Neuronal stem cell (in vitro differentiated cells): ENCODE measurements around the gene PHC2.

Source experiments
- DNase-seq: peaks from one replicate; pipeline ENCODE4 v3.0.0-alpha.2; 2013; ENCODE audit warnings: low spot score
- H2AFZ ChIP-seq: one replicate; pipeline ENCODE4 v1.6.1; 2013; ENCODE audit warnings: mild to moderate bottlenecking, low read length, inconsistent platforms
- H2AK5ac ChIP-seq: 2 replicates; pipeline ENCODE4 v1.6.1; 2013; ENCODE audit warnings: low read depth, mild to moderate bottlenecking, inconsistent platforms, low read length, moderate library complexity, mixed read lengths
- H2BK120ac ChIP-seq: 2 replicates; pipeline ENCODE4 v1.6.1; 2013; ENCODE audit warnings: low read depth, mild to moderate bottlenecking, inconsistent platforms, low read length, moderate library complexity, mixed read lengths
- H2BK12ac ChIP-seq: one replicate; pipeline ENCODE4 v1.6.1; 2013; ENCODE audit warnings: low read length, inconsistent platforms
- H2BK15ac ChIP-seq: 2 replicates; pipeline ENCODE4 v1.6.1; 2013; ENCODE audit warnings: mild to moderate bottlenecking, low read length, inconsistent platforms, mixed read lengths
- H2BK5ac ChIP-seq: one replicate; pipeline ENCODE4 v1.6.1; 2013; ENCODE audit warnings: inconsistent platforms, mild to moderate bottlenecking, low read length, moderate library complexity
- H3K14ac ChIP-seq: one replicate; pipeline ENCODE4 v1.6.1; 2013; ENCODE audit warnings: low read length, inconsistent platforms
- H3K18ac ChIP-seq: 2 replicates; pipeline ENCODE4 v1.6.1; 2013; ENCODE audit warnings: low read length, inconsistent platforms
- H3K23ac ChIP-seq: 2 replicates; pipeline ENCODE4 v1.6.1; 2013; ENCODE audit warnings: low read depth, mild to moderate bottlenecking, mixed read lengths, low read length, inconsistent platforms; ENCODE audit not compliant: poor library complexity
- H3K27ac ChIP-seq: replicated peaks from 3 replicates; pipeline ENCODE4 v1.5.1; 2013; ENCODE audit warnings: low read length, inconsistent platforms
- H3K27me3 ChIP-seq, 3 experiments: 2 replicates each; pipeline ENCODE4 v1.6.1; 2013; ENCODE audit warnings: low read length in 3 of 3, mild to moderate bottlenecking in 2 of 3, inconsistent platforms in 1 of 3, low read depth in 1 of 3, mixed read lengths in 1 of 3, moderate library complexity in 1 of 3; ENCODE audit not compliant: control insufficient read depth in 3 of 3, insufficient read depth in 3 of 3
- H3K36me3 ChIP-seq, 2 donors: replicated peaks in 1 of 2; 2 replicates each; pipeline ENCODE4 v1.6.1; 2013; ENCODE audit warnings: low read length in 2 of 2; ENCODE audit not compliant: control insufficient read depth in 2 of 2, insufficient read depth in 2 of 2
- H3K4ac ChIP-seq: 2 replicates; pipeline ENCODE4 v1.6.1; 2013; ENCODE audit warnings: inconsistent platforms, mild to moderate bottlenecking, low read length, moderate library complexity
- H3K4me1 ChIP-seq, 2 donors: 1 replicate in 1 of 2; 2 replicates in 1 of 2; pipeline ENCODE4 v1.6.1; 2013; ENCODE audit warnings: low read length in 2 of 2, low read depth in 1 of 2; ENCODE audit not compliant: control insufficient read depth in 2 of 2, insufficient read depth in 1 of 2
- H3K4me2 ChIP-seq: one replicate; pipeline ENCODE4 v1.6.1; 2013; ENCODE audit warnings: mild to moderate bottlenecking, low read length, inconsistent platforms; ENCODE audit not compliant: insufficient read depth, poor library complexity, severe bottlenecking
- H3K4me3 ChIP-seq, 2 donors: 2 replicates each; pipeline ENCODE4 v1.5.1; 2013; ENCODE audit warnings: low read length in 2 of 2, mild to moderate bottlenecking in 2 of 2, inconsistent platforms in 1 of 2, moderate library complexity in 1 of 2
- H3K79me1 ChIP-seq: one replicate; pipeline ENCODE4 v1.6.1; 2013; ENCODE audit warnings: low read depth, mild to moderate bottlenecking, inconsistent platforms, low read length, moderate library complexity
- H3K9ac ChIP-seq: one replicate; pipeline ENCODE4 v1.6.1; 2013; ENCODE audit warnings: mild to moderate bottlenecking, low read depth, low read length, inconsistent platforms; ENCODE audit not compliant: poor library complexity
- H3K9me3 ChIP-seq, 2 donors: replicated peaks in 1 of 2; 2 replicates each; pipeline versions ENCODE3 to v1.6.1; 2013; ENCODE audit warnings: low read length in 2 of 2, mild to moderate bottlenecking in 2 of 2, inconsistent platforms in 1 of 2, low read depth in 1 of 2, mixed read lengths in 1 of 2, moderate library complexity in 1 of 2; ENCODE audit not compliant: control insufficient read depth in 2 of 2, insufficient read depth in 1 of 2
- H4K8ac ChIP-seq: one replicate; pipeline ENCODE4 v1.6.1; 2013; ENCODE audit warnings: low read depth, mild to moderate bottlenecking, inconsistent platforms, low read length, moderate library complexity
- H4K91ac ChIP-seq: one replicate; pipeline ENCODE4 v1.6.1; 2013; ENCODE audit warnings: low read length, low read depth, mild to moderate bottlenecking, inconsistent platforms; ENCODE audit not compliant: poor library complexity
- WGBS, 2 donors: extraction: QIAGEN DNeasy Blood & Tissue Kit; methylation state at CpG; one replicate each; pipeline ENCODE4 v1.1.7; 2013; ENCODE audit warnings: missing lambda C conversion rate in 2 of 2, mixed read lengths in 1 of 2; ENCODE audit not compliant: insufficient read length in 2 of 2, insufficient replicate concordance in 1 of 2; ENCODE audit errors: extremely low coverage in 2 of 2; 5-methylcytosine and 5-hydroxymethylcytosine counted together

PHC2 gene

GRCh38 chr1:33359931-33360330 is 71.0 kb downstream of the PHC2 start:
- no peak overlapping the region for H3K4ac ChIP-seq
- H3K9ac ChIP-seq, result no peak overlapping the region
- H3K18ac ChIP-seq, result no peak overlapping the region
- H3K9me3 ChIP-seq, result no peaks in the 10 kb centered on the region
- no peak overlapping the region for H3K23ac ChIP-seq
- H2BK15ac ChIP-seq, result no peak overlapping the region
- H2BK12ac ChIP-seq, result no peak overlapping the region
- H3K4me2 ChIP-seq, result no peak overlapping the region
- H2AFZ ChIP-seq, result no peak overlapping the region
- no peak overlapping the region for H3K27ac ChIP-seq
- no peak overlapping the region for H2BK120ac ChIP-seq
- H2AK5ac ChIP-seq, result no peak overlapping the region
- H3K36me3 ChIP-seq, result peaks cover 0 to 12% of the 10 kb centered on the region in 2 donors
- WGBS, 2 donors, result no CpG with 5 or more reads among the region's 2 CpGs
- peaks cover 35 to 36% of the 10 kb centered on the region in 2 donors for H3K4me1 ChIP-seq
- H3K14ac ChIP-seq, result no peak overlapping the region
- DNase-seq, result no peak
- no peak overlapping the region for H2BK5ac ChIP-seq
- H3K79me1 ChIP-seq, result no peaks in the 10 kb centered on the region
- no peak overlapping the region for H3K4me3 ChIP-seq
- H4K8ac ChIP-seq, result no peak overlapping the region
- H4K91ac ChIP-seq, result no peak overlapping the region
- H3K27me3 ChIP-seq, result no peaks in the 10 kb centered on the region

DNA sequence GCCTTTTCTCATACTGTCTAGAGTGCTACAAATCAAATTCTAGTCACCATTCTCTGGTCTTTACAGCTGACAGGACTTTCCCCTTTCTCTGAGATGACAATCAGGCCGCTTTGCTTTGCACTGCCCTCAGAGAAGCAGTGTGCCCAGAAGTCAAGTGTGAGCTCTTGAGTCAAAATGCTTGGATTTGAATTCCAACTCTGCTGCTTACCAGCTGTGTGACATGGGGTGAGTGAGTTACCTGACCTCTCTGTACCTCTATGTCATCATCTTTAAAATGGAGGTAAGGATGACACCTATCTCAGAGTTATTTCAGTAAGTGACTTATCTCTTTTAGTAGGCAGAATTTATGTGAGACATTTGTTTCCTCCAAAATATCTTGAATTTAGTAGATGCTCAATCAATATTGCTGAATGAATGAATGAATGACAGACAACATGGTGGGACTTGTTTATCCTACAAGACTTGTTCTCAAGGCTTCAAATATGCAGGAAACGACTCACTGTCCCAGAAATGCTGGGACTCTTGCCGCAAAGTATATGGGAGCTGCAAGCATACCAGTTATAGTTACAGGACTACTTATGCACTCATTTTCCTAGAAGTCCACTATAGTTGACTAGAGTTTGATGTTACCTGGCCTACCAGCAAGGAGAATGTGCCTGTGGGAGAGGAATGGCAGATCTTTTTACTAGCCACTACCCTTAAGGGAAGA is 71.9 kb downstream of the PHC2 start:
- Histone ChIP-seq H3K36me3 (peaks cover 0 to 21% of the 10 kb centered on the region in 2 donors), H2AK5ac (no peak overlapping the region), H3K9me3 (no peaks in the 10 kb centered on the region), H3K4me1 (peaks cover 26 to 32% of the 10 kb centered on the region in 2 donors), H2BK120ac (no peak overlapping the region), H2BK15ac (no peak overlapping the region), H3K18ac (no peak overlapping the region), H4K91ac (no peak overlapping the region), H3K79me1 (no peaks in the 10 kb centered on the region), H4K8ac (no peak overlapping the region), H2BK12ac (no peak overlapping the region), H3K4me3 (no peak overlapping the region), H3K4me2 (no peak overlapping the region), H3K27ac (no peak overlapping the region), H3K27me3 (no peaks in the 10 kb centered on the region), H3K14ac (no peak overlapping the region), H2AFZ (no peak overlapping the region), H3K4ac (no peak overlapping the region), H2BK5ac (no peak overlapping the region), H3K9ac (no peak overlapping the region), H3K23ac (no peak overlapping the region)
- no peak for DNase-seq
- no CpG with 5 or more reads among the region's 3 CpGs for WGBS, 2 donors

DNA sequence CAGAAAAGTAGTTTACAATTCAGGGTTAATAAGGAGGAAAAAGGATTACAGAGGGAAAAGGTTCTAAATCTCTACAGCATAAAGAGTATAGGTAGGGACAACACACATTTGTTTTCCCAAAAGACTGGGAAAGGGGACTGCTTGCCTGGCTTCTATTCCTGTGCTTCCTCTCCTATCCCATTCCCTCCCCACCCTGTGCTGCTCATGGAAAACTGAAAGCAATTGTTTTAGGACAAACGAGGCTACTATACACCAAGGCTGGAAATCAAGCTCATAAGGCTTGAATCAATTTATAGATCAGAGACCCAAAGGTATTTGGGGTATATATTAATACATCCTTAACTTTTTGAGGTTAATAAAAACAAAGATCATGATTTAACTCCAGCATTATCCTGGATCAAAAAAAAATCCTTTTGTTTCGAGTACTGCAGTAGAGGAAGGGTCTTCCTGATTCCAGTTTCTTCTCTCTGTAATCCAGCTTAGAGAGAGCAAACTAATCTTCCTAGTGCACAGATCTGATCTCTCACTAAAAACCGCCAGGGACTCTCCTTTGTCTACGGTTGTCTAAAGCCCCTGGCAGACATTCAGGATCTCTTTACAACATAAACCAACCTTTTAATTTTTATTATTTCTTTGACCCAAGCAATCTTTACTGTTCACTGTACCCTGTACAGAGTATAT is 72.6 kb downstream of the PHC2 start:
- Histone ChIP-seq H3K79me1 (no peaks in the 10 kb centered on the region), H4K8ac (no peak overlapping the region), H2BK15ac (no peak overlapping the region), H4K91ac (no peak overlapping the region), H3K4me1 (peaks cover 26 to 29% of the 10 kb centered on the region in 2 donors), H2AK5ac (no peak overlapping the region), H3K14ac (no peak overlapping the region), H3K36me3 (peaks cover 0 to 22% of the 10 kb centered on the region in 2 donors), H3K18ac (no peak overlapping the region), H2BK120ac (no peak overlapping the region), H2BK12ac (no peak overlapping the region), H3K27ac (no peak overlapping the region), H2AFZ (no peak overlapping the region), H3K4me3 (no peak overlapping the region), H3K27me3 (no peaks in the 10 kb centered on the region), H3K4me2 (no peak overlapping the region), H3K9ac (no peak overlapping the region), H3K9me3 (no peaks in the 10 kb centered on the region), H2BK5ac (no peak overlapping the region), H3K4ac (no peak overlapping the region), H3K23ac (no peak overlapping the region)
- DNase-seq, result no peak
- WGBS, 2 donors, result no CpG with 5 or more reads among the region's 4 CpGs

GRCh38 chr1:33357099-33357498 is 73.8 kb downstream of the PHC2 start:
- H3K4me1 ChIP-seq, result peaks cover 18 to 25% of the 10 kb centered on the region in 2 donors
- no peak overlapping the region for H3K27ac ChIP-seq
- H2BK12ac ChIP-seq, result no peak overlapping the region
- no peak overlapping the region for H2BK120ac ChIP-seq
- H3K79me1 ChIP-seq, result no peaks in the 10 kb centered on the region
- no peak overlapping the region for H3K9ac ChIP-seq
- H3K9me3 ChIP-seq, result no peaks in the 10 kb centered on the region
- H3K27me3 ChIP-seq, result no peaks in the 10 kb centered on the region
- no peak overlapping the region for H3K23ac ChIP-seq
- no peak overlapping the region for H2BK15ac ChIP-seq
- no peak overlapping the region for H2AFZ ChIP-seq
- H2AK5ac ChIP-seq, result no peak overlapping the region
- DNase-seq, result no peak
- no peak overlapping the region for H3K4me3 ChIP-seq
- H2BK5ac ChIP-seq, result no peak overlapping the region
- H4K91ac ChIP-seq, result no peak overlapping the region
- no peak overlapping the region for H3K14ac ChIP-seq
- no peak overlapping the region for H4K8ac ChIP-seq
- no peak overlapping the region for H3K4ac ChIP-seq
- H3K36me3 ChIP-seq, result peaks cover 0 to 26% of the 10 kb centered on the region in 2 donors
- no peak overlapping the region for H3K4me2 ChIP-seq
- H3K18ac ChIP-seq, result no peak overlapping the region
- WGBS, 2 donors, result no CpG with 5 or more reads among the region's 5 CpGs
